GM10266 (cell line): Measurements from ENCODE around the gene FER1L5.

Experiments
- DNase-seq: peaks from one replicate; pipeline ENCODE4 v3.0.0; 2012; ENCODE audit errors: extremely low spot score
- CTCF ChIP-seq: IDR thresholded peaks from 2 replicates; pipeline ENCODE4 v1.5.1; 2012; ENCODE audit warnings: mild to moderate bottlenecking, low read depth; ENCODE audit not compliant: control insufficient read depth, insufficient read depth; ENCODE audit errors: missing control alignments

FER1L5 gene

GRCh38 chr2:96754317-96754716 is 111.8 kb downstream of the FER1L5 start:
- TF ChIP-seq CTCF = no peak
- no peak for DNase-seq
